Activated naive CD8-positive, alpha-beta T cell treated with anti-CD3 and anti-CD28 coated beads, Interleukin-2, amount 50 U/mL, for 16 hours (primary cell): Measurements from ENCODE around the gene PSG11.
"Not testable (repeated sequence)": the region's sequence is repeated elsewhere in the genome, so short reads cannot be mapped to it uniquely, and the experiment has no call there.

ENCODE experiments used
- DNase-seq: peaks from one replicate; pipeline ENCODE4 v3.0.0-alpha.2; 2020; ENCODE audit warnings: low read depth, low spot score

The PSG11 gene

GRCh38 chr19:43026369-43026768 lies at the start of gene PSG11:
Gene PSG11, minus strand, starts transcription at chr19:43026469. Its CDS starts 97 bp downstream, at chr19:43026372.
- DNase-seq = not testable (repeated sequence)

GRCh38 chr19:43062418-43062817 lies 36.1 kb upstream of the PSG11 start:
- DNase-seq = not testable (repeated sequence)

- DNase-seq = not testable (repeated sequence)
These were observed 35.1 kb upstream of the PSG11 start for GRCh38 chr19:43061326-43061725.

- not testable (repeated sequence) for DNase-seq
These were observed 34.0 kb upstream of the PSG11 start for GRCh38 chr19:43060254-43060653.

- not testable (repeated sequence) for DNase-seq
These were observed 33.2 kb upstream of the PSG11 start for GRCh38 chr19:43059482-43059881.

- not testable (repeated sequence) for DNase-seq
These were observed 32.2 kb upstream of the PSG11 start for GRCh38 chr19:43058440-43058839.

- DNase-seq = not testable (repeated sequence)
These were observed 21.7 kb upstream of the PSG11 start for GRCh38 chr19:43047966-43048365.

- not testable (repeated sequence) for DNase-seq
These were observed 20.3 kb upstream of the PSG11 start for GRCh38 chr19:43046578-43046977.

GRCh38 chr19:43043492-43044180 lies 17.4 kb upstream of the PSG11 start:
- not testable (repeated sequence) for DNase-seq

GRCh38 chr19:43031645-43032044 lies 5.4 kb upstream of the PSG11 start:
- DNase-seq = not testable (repeated sequence)

GRCh38 chr19:43028866-43029265 lies 2.6 kb upstream of the PSG11 start:
- DNase-seq = no peak

- DNase-seq = not testable (repeated sequence)
These were observed 1.7 kb upstream of the PSG11 start for GRCh38 chr19:43027985-43028384.

GRCh38 chr19:43027061-43027460 lies 792 bp upstream of the PSG11 start:
- not testable (repeated sequence) for DNase-seq

GRCh38 chr19:43022098-43022497 lies 4.2 kb downstream of the PSG11 start:
- not testable (repeated sequence) for DNase-seq

- not testable (repeated sequence) for DNase-seq
These were observed 4.6 kb downstream of the PSG11 start for GRCh38 chr19:43021629-43022028.

GRCh38 chr19:43019588-43019987 lies 6.7 kb downstream of the PSG11 start:
- DNase-seq = not testable (repeated sequence)

GRCh38 chr19:43005841-43006240 lies 20.4 kb downstream of the PSG11 start:
- not testable (repeated sequence) for DNase-seq

GRCh38 chr19:43004846-43005245 lies 21.4 kb downstream of the PSG11 start:
- not testable (repeated sequence) for DNase-seq

- not testable (repeated sequence) for DNase-seq
These were observed 22.6 kb downstream of the PSG11 start for GRCh38 chr19:43003634-43004033.

GRCh38 chr19:43002948-43003347 lies 23.3 kb downstream of the PSG11 start:
- DNase-seq = not testable (repeated sequence)

- not testable (repeated sequence) for DNase-seq
These were observed 30.1 kb downstream of the PSG11 start for GRCh38 chr19:42996161-42996560.

GRCh38 chr19:42992029-42992604 lies 34.2 kb downstream of the PSG11 start:
- DNase-seq = not testable (repeated sequence)

GRCh38 chr19:42989851-42990250 lies 36.4 kb downstream of the PSG11 start:
- no peak for DNase-seq
